ENCODE data around the gene NGB.
"Not testable (repeated sequence)": the region's sequence is repeated elsewhere in the genome, so short reads cannot be mapped to it uniquely, and the experiment has no call there.

The NGB gene, protein sequence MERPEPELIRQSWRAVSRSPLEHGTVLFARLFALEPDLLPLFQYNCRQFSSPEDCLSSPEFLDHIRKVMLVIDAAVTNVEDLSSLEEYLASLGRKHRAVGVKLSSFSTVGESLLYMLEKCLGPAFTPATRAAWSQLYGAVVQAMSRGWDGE

DNA sequence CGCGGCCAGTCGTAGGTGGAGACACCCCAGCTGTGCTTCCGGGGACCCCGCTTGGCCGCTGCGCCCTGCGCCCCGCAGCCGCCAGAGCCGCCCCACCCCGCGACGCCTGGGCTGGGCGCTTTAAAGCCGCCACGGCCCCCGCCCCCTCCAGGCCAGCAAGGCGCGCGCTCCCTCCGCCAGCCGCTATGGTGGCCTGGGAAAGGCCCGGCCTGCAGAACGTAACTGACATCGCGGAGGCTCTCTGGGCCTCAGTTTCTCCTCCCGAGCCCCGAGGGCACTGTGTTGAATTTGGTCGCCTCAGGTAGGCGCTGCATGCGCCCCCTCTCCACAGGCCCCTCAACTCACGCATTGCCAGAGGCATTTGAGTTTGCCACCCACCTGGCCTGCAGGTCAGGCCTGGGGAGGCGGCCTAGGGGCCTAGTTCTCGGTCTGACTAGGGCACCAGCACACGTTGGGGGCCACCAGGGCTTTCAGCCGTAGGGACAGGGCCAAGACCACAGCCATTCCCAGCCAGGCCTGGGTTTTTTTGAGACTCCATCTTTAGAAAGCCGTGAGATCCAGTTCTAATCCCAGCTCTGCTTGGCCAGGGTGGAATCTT lies at the start of gene NGB:
TSS of gene NGB (minus strand) at position 94 of the 598 bp plus-strand sequence. CDS start 269 bp downstream, outside the sequence.
- no peak for DNase-seq (ENCODE audit: low read depth)

GRCh38 chr14:77320238-77320935 lies 49.4 kb upstream of the NGB start, which contains the start of gene POMT2:
Gene POMT2, minus strand, starts transcription at chr14:77320883. Its CDS starts 202 bp downstream, at chr14:77320681.
- DNase-seq (ENCODE audit: low read depth), result peak; percentile 88

DNA sequence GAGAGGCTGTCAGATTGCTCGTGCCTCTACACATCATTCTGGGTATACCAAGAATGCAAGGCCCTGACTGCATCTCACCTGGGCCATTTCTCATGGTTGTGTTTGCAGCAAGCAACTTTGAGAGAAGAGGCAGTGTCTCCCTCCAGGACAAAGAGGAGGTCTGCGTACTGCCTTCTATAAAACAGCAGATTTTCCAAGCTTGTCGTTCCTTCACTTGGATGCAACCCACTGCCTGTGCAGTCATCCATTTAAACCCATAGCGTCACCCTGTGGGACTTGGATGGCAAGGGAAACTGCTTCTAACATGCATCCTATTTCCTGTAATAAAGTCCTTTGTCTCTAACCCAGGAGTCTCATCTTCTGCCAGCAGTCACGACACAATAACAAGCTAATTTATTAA lies 48.4 kb upstream of the NGB start:
- no peak for DNase-seq (ENCODE audit: low read depth)

DNA sequence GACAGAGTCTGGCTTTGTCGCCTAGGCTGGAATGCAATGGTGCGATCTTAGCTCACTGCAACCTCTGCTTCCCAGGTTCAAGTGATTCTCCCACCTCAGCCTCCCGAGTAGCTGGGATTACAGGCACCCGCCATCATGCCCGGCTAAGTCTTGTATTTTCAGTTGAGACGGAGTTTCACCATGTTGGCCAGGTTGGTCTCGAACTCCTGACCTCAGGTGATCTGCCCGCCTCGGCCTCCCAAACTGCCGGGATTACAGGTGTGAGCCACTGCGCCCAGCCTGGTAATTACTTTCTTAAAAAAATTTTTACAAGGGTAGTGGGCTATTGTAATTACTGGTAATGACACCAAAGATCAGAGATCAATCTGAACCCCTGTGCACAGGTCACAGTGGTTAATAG lies 47.8 kb upstream of the NGB start:
- DNase-seq (ENCODE audit: low read depth), result not testable (repeated sequence)

GRCh38 chr14:77318006-77318553 lies 47.1 kb upstream of the NGB start:
- no peak for DNase-seq (ENCODE audit: low read depth)

- DNase-seq (ENCODE audit: low read depth), result no peak
Measured at GRCh38 chr14:77316872-77317301, 45.9 kb upstream of the NGB start.

- DNase-seq (ENCODE audit: low read depth), result no peak
Measured at GRCh38 chr14:77316195-77316505, 45.1 kb upstream of the NGB start.

GRCh38 chr14:77314539-77315457 lies 43.8 kb upstream of the NGB start:
- DNase-seq (ENCODE audit: low read depth), result no peak

GRCh38 chr14:77314043-77314442 lies 43.0 kb upstream of the NGB start:
- DNase-seq (ENCODE audit: low read depth), result no peak

- no peak for DNase-seq (ENCODE audit: low read depth)
Measured at GRCh38 chr14:77313371-77313770, 42.4 kb upstream of the NGB start.

- DNase-seq (ENCODE audit: low read depth), result no peak
Measured at GRCh38 chr14:77311217-77311616, 40.2 kb upstream of the NGB start.

DNA sequence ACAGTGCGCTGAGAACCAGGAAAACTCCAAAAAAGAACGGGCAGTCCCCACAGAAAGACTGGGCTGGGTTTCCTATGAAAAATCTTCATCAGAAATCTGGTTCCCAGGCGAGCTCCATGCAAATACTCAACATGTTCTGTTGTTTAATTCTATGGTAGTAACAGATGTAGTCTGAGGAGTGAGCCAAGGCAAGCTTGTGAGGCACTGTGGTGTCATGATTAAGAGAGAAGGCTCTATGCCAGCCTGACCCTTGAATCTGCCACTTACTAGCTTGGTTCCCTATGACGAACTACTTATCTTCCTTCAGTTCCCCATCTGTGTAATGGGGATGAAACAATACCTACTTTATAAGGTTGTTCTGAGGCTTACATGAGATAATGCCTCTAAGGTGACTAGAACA lies 39.0 kb upstream of the NGB start:
- no peak for DNase-seq (ENCODE audit: low read depth)

GRCh38 chr14:77309131-77309530 lies 38.1 kb upstream of the NGB start:
- DNase-seq (ENCODE audit: low read depth), result no peak

DNA sequence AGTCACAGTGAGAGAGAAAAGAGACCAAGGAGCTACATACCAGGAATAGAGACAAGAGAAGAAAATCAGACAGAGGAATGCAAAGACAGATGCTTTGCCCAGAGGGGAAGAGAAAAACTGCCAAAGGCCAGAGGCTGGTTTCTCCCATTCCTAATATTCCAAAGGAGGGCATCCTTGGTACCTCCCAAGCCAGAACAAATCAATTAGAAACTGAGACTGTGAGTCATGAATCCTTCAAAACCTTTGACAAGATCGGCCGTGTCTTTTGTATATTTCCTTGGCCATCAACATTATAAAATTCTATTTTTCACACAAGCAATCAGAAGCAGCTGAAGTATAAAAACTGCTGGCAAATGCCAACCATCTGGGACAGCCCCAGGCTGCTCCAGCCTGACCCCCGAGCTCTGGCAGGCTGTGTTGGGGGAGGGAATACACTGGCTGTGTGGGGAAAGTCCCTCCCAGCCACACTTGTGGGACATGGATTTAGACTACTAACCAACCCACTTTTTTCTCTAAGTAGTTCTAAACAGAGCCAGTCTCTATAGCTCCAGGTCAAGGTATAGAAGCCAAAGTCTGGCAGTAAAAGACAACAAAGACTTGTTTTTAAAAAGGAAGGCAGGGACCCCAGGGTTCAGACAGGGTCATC lies 36.0 kb upstream of the NGB start:
- no peak for DNase-seq (ENCODE audit: low read depth)

GRCh38 chr14:77306416-77306815 lies 35.4 kb upstream of the NGB start:
- DNase-seq (ENCODE audit: low read depth), result no peak

GRCh38 chr14:77305696-77306095 lies 34.7 kb upstream of the NGB start:
- DNase-seq (ENCODE audit: low read depth), result no peak

GRCh38 chr14:77303417-77304156 lies 32.6 kb upstream of the NGB start:
- no peak for DNase-seq (ENCODE audit: low read depth)

DNA sequence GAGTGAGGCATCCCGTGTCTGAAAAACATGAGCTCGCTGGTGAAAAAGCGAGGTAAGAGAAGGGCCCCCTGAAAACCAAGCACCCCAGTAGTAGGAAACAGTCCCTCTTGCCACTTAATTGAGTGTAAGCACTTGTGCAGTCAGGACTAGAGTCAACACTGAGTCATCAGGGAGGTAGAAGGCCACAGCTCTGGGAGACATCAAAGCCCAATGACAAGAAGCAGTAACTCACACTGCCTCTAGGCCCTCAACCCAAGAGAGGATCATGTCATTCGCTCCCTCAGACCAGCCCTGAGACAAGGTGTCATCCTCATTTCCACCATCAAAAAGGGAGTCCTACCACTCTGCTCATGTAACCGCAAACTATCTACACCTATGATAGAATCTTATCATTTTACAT lies 31.9 kb upstream of the NGB start:
- DNase-seq (ENCODE audit: low read depth), result peak; percentile 52

- DNase-seq (ENCODE audit: low read depth), result peak; percentile 47
Measured at GRCh38 chr14:77301103-77301502, 30.1 kb upstream of the NGB start.

DNA sequence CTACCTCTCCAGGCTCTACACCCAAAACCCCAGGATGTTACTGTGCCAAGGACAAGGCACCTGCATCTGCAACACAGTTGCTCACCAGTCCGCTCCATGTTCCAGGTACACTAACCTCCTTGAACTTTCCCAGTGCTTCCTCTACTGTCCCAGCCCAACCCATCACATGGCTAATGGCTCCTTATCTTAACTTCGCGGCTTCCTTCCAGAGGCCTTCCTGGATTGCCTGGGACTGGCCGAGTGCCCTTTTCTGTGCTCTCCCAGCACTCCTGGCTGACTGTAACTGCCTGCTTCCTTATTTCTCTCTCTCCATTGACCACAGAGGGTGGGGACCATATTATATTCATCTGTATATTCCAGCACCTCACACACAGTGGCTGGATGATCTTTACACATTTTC lies 28.8 kb upstream of the NGB start:
- DNase-seq (ENCODE audit: low read depth), result no peak

GRCh38 chr14:77296906-77297305 lies 25.9 kb upstream of the NGB start:
- DNase-seq (ENCODE audit: low read depth), result no peak
